NCI-H187 treated with DMSO at 0.1 percent for 48 hours (cell line): ENCODE data around the gene UNC5B.

Source experiments
- DNase-seq: peaks from one replicate; lab custom pipeline; 2025; lab: John Stamatoyannopoulos, UW

Gene UNC5B

DNA sequence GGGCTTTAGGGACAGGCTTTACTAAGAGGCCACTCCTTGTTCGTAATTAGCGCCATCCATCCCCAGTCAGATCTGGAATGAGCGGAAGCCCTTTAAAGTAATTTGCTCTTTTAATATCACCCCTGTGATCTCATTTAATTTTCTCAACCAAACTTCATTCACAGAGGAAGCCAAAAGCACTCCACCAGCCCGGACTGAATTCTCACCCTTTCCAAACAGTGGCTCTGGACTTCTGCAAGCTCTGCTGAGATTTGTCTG is 43.1 kb downstream of the UNC5B start:
- DNase-seq = no peak

DNA sequence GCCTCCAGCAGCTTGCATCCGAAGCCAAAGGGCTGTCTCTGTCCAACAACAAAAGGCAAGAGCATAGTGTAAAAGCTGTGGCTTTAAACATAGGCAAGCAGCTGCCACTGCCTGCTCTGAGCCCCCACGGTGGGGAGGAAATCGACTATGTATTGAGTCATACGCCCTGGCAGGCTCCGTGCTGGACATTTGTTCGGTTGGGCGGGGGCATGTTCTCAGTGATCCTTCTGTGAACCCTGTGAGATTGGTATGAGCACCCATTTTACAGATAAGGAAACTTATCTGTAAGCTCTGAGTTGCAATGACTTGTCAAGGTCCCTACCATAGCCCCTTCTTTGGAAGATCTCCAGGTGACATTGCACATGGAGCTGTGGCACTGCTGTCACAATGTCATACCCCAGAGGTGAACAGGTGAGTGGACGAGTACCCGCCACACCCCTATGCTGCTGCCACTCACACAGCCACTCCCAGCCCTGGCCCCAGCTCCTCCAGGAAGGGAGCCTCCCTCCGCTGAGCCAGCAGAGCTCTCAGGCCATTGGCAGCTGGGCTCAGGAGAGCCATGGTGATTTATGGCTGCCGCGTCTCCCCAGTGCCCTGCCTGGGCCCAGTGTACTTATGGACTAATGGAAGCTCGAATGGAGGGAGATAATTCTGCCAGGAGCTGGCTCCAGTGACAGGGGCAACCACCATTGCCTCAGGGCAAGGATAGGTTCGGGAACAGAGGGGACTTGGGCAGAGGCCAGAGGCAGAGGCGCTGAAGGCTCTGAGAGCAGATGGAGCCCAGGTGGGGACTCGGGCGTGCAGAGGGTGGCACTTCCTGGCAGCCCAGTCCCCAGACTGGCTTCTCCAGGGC is 43.7 kb downstream of the UNC5B start:
- no peak for DNase-seq

GRCh38 chr10:71256661-71257318 is 44.4 kb downstream of the UNC5B start:
- no peak for DNase-seq

GRCh38 chr10:71257319-71257997 is 45.1 kb downstream of the UNC5B start:
- DNase-seq = no peak

DNA sequence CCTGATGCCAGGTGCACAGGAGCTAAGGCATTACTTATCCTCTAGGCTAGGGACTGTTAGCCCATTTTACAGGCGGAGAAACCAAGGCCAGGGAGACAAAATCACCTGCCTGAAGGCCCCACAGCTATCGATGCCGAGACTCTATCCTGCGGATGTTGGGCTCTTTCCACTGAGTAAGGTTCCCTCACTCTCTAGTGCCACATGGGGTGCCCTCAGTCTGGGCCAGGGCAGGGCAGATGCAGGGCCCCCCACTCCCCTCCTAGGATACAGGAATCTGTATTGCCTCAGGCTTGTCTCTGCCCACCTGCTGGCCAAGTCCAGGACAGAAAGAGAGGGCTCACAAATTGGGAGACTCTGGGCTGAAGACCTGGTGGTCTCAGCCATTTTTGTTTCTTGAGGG is 45.7 kb downstream of the UNC5B start:
- no peak for DNase-seq

DNA sequence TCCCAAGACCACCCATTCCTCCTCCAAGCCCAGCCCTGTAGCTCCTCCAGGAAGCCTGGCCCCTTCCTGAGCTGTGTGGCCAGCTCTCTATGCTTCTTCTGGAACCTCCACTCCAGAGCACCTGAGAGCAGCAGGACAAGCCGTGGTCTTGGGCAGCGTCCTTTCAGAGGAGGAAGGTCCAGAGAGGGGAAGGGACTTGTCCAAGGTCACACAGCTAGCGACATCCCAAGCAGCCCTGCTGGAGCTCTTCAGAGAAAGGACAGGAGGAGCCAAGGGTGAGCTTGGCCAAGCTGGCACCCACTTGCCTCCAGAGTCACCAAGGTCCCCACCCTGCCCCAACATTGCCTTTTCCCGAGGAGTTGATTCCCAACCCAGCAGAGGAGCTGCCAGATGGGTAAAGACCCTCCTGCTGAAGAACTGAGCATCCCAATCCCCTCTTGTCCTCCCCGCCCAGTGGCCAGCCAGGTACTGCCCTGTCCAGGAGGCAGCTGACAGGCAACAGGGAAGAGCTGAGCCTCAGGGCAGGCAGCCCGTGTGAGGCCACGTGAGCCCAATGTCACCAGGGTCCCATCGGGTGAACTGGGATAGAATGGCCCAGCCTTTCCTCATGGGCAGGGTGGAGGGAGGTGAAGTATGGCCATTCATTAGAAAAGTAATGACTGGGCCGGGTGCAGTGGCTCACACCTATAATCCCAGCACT is 46.2 kb downstream of the UNC5B start:
- DNase-seq = no peak

GRCh38 chr10:71259282-71259681 is 46.9 kb downstream of the UNC5B start:
- no peak for DNase-seq

DNA sequence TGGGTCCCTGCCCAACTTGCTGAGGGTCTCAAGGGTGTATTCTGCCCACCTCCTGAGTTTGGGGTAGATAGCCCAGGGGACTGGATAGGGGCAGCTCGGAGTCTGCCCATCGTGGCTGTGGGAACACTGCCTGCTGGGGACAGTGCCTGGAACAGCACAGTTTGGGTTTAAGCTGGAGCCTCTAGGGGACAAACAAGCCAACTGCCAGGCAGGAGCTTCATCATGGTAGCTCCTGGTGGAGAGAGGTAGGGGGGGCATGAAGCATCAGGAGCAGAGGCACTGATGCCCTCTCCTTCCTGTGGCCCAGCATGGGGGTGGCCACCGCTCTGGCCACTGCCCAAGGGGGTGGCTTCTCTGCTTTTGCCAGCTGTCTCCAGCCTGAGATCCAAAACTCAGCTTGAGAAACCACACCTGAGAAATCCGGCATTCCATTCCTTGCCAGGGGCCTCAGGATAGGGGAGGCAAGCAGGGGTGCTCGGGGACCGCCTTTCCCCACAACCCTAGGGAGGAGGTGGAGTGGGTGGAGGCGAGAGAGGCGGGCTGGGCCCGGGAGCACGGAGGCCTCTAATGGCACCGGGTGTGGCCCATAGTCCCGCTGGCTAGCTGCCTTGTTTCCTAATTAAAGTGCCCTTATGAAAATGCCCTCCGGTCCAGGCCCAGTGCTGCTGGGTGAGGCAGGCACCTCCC is 47.6 kb downstream of the UNC5B start:
- no peak for DNase-seq

GRCh38 chr10:71260622-71261325 is 48.4 kb downstream of the UNC5B start:
- no peak for DNase-seq

DNA sequence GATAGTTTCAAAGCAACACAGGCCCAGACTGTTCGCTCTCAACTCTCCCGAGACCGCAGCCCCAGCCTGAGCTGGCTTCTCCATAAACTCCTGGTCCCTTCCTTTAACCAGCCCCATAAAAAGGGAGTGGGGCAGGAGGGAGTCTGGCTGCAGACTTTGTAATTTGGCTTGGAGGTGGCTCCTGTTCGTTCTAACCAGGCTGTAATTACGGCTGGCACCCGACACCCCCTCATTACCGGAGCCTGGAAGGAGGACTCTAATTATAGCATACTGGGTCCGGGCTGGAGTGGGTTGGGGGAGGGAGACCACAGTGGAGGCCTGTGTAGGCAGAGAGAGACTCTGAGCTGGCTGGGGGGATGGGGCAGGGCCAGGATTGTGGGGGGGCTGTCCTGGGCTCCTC is 49.7 kb downstream of the UNC5B start:
- DNase-seq = no peak

DNA sequence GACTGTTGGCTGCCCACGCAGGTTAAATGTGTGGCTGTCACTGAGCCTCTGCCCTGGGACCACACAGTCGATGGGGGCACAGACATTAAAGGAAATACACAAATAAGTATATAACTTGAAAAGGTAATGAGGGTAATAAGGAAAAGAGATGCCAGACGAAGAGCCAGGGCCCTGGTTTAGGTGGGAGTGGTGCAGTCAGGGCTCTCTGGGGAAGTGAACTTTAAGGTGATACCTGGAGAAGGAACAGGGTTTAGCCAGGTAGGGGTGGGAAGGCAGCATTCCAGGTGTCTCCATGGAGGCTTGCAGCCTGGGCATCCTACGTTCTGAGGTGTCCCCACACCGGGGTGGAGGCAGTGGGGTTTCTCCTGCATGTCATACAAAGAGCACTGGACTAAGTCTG is 50.4 kb downstream of the UNC5B start:
- DNase-seq = no peak

GRCh38 chr10:71263376-71263775 is 51.0 kb downstream of the UNC5B start:
- DNase-seq = no peak

- DNase-seq = no peak
These were observed 52.2 kb downstream of the UNC5B start for GRCh38 chr10:71264345-71265200.

DNA sequence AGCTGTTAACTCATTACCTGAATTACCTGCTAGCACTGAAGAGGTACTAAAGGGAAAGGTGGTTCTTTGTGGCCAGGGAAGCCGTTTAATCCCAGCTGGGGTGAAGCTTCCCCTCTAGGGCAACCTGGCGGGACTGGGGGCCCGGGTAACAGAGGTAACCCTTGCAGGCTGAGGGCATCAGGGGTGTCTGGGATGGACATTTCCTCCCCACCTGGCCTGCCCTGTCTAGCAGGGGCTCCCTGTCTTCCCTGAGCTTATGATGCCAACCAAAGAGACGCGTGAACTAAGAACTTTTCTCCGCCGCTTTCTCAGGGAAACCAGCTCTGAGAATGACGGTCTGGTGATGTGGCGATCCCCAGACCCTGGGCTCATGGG is 52.8 kb downstream of the UNC5B start:
- no peak for DNase-seq

GRCh38 chr10:71265618-71266146 is 53.3 kb downstream of the UNC5B start:
- no peak for DNase-seq

GRCh38 chr10:71266147-71266917 is 54.0 kb downstream of the UNC5B start:
- DNase-seq = no peak

DNA sequence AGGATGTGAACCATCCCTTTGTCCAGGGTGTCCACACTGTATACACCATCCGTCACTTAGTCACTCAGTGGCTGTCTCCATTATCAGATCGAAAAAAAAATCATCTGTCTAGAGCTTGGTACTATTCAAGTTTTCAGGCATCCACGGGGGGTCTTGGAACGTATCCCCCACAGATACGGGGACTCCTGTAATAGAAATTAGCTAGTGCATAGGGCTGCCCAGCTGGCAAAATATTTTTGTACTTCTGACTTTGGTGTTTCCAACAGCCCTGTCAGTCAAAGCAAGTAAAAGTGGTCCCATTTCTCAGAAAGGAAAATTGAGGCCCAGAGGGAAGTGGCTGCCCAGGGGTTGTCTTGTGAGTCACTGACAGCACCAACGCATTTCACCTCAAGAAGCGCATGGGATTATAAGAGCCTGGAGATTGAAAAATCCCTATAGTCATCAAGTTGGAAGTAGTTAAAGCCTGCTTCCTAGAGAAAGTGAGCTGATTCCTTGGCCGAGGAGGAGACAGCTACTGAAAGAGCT is 54.6 kb downstream of the UNC5B start:
- no peak for DNase-seq

- DNase-seq = no peak
These were observed 55.3 kb downstream of the UNC5B start for GRCh38 chr10:71267508-71268240.
